Measurements from ENCODE around the gene CUZD1. TPM values are rescaled to one million over a fixed set of nuclear protein-coding genes. Genes with fewer than 3 reads are reported as not detected.

Gene CUZD1
- total and polyA plus RNA-seq, 9 of the 15 experiments (the other 6 are each of a cell fraction or from before 2014, with no cell fraction given): 0.51 to 1.7 (median 1.1) TPM

- no peak for TF ChIP-seq CHD7 (IDR thresholded peaks at IDR 0.05; ENCODE audit: low read depth, low read length)
- no peak for TF ChIP-seq ZNF408 (CRISPR knock-in tag; IDR thresholded peaks at IDR 0.05; ENCODE audit: low read depth)
- no peak for TF ChIP-seq ZBTB1 (CRISPR knock-in tag; IDR thresholded peaks at IDR 0.05; ENCODE audit: borderline replicate concordance, low read depth)
- TF ChIP-seq ZNF766 (CRISPR knock-in tag; conservative IDR thresholded peaks at IDR 0.05): no peak
- TF ChIP-seq CBFA2T2 (conservative IDR thresholded peaks at IDR 0.05): no peak
- no peak for TF ChIP-seq ZNF449 (CRISPR knock-in tag; IDR thresholded peaks at IDR 0.05)
- no peak for TF ChIP-seq NFIX (CRISPR knock-in tag; IDR thresholded peaks at IDR 0.05; ENCODE audit: low read depth)
- TF ChIP-seq CTBP1 (IDR thresholded peaks at IDR 0.05; ENCODE audit: borderline replicate concordance): peak; percentile 48; the same call in 1 of the 2 replicates
- no peak for TF ChIP-seq ZNF57 (CRISPR knock-in tag; IDR thresholded peaks at IDR 0.05)
- TF ChIP-seq ZNF778 (CRISPR knock-in tag; IDR thresholded peaks at IDR 0.05): no peak
- TF ChIP-seq ZNF23 (CRISPR knock-in tag; IDR thresholded peaks at IDR 0.05): no peak
- no peak for TF ChIP-seq MCM2 (IDR thresholded peaks at IDR 0.05; ENCODE audit: low read depth)
- TF ChIP-seq HNRNPLL (IDR thresholded peaks at IDR 0.05; ENCODE audit: low read depth, low read length, poor library complexity, severe bottlenecking): peak; percentile 71
Measured at GRCh38 chr10:122879339-122880273, 33.9 kb upstream of the CUZD1 start, which contains the start of gene FAM24B (continued).
